HL-60 (cell line): ENCODE measurements around the gene IP6K1.
"Not testable (repeated sequence)": the region's sequence is repeated elsewhere in the genome, so short reads cannot be mapped to it uniquely, and the experiment has no call there.

Experiments
- GABPA ChIP-seq: IDR thresholded peaks from 2 replicates; pipeline ENCODE4 v1.6.1; 2012; ENCODE audit warnings: low read depth
- POLR2AphosphoS5 ChIP-seq: IDR thresholded peaks from 2 replicates; pipeline ENCODE4 v1.6.1; 2012; ENCODE audit warnings: low read depth
- SPI1 ChIP-seq: IDR thresholded peaks from 2 replicates; pipeline ENCODE4 v1.6.1; 2012; ENCODE audit warnings: low read depth, mild to moderate bottlenecking, borderline replicate concordance
- TF ChIP-seq, protein P1 (sequence below): IDR thresholded peaks from one replicate; pipeline ENCODE4 v1.5.1; 2011; ENCODE audit warnings: low read length, control low read depth, inconsistent platforms; ENCODE audit not compliant: insufficient read depth
- TF ChIP-seq, protein P2 (sequence below): IDR thresholded peaks from 2 replicates; pipeline ENCODE4 v1.6.1; 2012; ENCODE audit warnings: low read depth; ENCODE audit not compliant: insufficient replicate concordance

DNA sequence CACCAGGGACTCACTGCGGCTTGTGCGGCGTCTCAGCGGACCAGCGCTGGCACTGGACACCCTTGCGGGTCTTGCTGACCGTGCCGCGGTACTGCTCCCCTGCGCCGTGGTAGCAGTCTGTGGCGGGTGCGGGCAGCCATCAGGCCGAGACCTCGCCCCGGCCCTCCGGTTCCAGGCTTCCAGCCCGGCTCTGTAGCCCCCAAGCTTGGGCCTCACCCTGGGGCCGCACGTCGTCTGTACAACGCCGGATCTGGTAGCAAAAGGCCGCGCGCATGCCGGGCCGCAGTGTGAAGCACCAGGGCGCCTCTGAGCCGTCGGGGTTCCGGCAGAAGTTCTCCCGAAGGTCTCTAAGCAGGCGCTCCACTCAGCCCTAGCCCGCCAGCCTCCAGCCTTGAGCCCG, 100.5 kb downstream of the IP6K1 start:
- TF ChIP-seq, protein P1, sequence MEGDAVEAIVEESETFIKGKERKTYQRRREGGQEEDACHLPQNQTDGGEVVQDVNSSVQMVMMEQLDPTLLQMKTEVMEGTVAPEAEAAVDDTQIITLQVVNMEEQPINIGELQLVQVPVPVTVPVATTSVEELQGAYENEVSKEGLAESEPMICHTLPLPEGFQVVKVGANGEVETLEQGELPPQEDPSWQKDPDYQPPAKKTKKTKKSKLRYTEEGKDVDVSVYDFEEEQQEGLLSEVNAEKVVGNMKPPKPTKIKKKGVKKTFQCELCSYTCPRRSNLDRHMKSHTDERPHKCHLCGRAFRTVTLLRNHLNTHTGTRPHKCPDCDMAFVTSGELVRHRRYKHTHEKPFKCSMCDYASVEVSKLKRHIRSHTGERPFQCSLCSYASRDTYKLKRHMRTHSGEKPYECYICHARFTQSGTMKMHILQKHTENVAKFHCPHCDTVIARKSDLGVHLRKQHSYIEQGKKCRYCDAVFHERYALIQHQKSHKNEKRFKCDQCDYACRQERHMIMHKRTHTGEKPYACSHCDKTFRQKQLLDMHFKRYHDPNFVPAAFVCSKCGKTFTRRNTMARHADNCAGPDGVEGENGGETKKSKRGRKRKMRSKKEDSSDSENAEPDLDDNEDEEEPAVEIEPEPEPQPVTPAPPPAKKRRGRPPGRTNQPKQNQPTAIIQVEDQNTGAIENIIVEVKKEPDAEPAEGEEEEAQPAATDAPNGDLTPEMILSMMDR, result not testable (repeated sequence)
- TF ChIP-seq POLR2AphosphoS5, GABPA, SPI1: not testable (repeated sequence)
- TF ChIP-seq, protein P2, sequence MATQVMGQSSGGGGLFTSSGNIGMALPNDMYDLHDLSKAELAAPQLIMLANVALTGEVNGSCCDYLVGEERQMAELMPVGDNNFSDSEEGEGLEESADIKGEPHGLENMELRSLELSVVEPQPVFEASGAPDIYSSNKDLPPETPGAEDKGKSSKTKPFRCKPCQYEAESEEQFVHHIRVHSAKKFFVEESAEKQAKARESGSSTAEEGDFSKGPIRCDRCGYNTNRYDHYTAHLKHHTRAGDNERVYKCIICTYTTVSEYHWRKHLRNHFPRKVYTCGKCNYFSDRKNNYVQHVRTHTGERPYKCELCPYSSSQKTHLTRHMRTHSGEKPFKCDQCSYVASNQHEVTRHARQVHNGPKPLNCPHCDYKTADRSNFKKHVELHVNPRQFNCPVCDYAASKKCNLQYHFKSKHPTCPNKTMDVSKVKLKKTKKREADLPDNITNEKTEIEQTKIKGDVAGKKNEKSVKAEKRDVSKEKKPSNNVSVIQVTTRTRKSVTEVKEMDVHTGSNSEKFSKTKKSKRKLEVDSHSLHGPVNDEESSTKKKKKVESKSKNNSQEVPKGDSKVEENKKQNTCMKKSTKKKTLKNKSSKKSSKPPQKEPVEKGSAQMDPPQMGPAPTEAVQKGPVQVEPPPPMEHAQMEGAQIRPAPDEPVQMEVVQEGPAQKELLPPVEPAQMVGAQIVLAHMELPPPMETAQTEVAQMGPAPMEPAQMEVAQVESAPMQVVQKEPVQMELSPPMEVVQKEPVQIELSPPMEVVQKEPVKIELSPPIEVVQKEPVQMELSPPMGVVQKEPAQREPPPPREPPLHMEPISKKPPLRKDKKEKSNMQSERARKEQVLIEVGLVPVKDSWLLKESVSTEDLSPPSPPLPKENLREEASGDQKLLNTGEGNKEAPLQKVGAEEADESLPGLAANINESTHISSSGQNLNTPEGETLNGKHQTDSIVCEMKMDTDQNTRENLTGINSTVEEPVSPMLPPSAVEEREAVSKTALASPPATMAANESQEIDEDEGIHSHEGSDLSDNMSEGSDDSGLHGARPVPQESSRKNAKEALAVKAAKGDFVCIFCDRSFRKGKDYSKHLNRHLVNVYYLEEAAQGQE, result not testable (repeated sequence)
